Stimulated activated CD8-positive, alpha-beta memory T cell treated with anti-CD3 and anti-CD28 coated beads, Interleukin-15, amount 100 ng/mL, for 4 hours (primary cell): ENCODE measurements around the gene YWHAQ.
"Not testable (repeated sequence)": the region's sequence is repeated elsewhere in the genome, so short reads cannot be mapped to it uniquely, and the experiment has no call there.

ENCODE experiments used
- DNase-seq, 2 donors: peaks; one replicate each; pipeline ENCODE4 v3.0.0-alpha.2; 2020; ENCODE audit warnings: low read depth in 2 of 2

Gene YWHAQ

DNA sequence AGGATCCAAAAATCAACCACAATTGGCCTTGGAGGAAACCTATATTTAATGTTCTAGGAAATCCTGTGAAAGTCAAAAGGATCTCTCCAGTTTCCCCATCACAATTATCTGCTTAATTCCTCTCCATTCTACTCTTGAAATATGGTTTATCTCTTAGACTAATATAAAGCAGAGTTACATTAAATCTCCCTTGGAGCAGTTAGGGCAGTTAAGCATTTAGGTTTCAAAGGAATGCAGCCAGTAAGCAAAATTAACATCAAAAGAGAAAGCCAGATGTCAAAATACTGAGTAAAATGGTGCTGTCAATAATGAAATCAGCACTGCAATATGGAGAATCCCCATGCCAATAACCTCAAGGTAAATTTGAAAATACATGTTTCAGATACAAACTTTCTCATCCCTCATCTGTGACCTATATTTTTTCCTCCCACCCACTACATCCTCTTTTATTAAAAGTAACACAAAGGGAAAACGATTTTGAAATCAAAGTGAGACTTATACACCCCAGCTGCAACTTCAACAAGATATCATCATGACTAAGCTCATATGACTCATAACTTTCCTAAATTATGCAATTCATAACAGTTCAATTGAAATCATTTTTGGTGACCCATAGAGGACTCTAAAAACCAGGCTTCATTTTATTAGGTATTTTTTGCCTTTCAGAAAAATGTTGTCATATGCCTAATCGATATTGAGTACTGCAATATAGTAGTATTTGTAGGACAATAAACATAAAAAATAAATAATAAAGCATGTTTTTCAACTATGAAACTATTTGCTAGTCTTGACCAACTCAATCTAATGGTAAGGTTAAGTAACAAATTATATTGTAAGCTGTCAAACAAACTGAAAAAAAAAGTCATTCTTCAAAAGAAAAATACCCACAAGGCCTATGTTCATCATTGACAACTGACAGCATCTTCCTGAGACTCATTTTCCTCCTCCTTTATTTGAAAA is 78.3 kb downstream of the YWHAQ start:
- DNase-seq = no peak

GRCh38 chr2:9550859-9551391 is 79.9 kb downstream of the YWHAQ start:
- DNase-seq = not testable (repeated sequence)

DNA sequence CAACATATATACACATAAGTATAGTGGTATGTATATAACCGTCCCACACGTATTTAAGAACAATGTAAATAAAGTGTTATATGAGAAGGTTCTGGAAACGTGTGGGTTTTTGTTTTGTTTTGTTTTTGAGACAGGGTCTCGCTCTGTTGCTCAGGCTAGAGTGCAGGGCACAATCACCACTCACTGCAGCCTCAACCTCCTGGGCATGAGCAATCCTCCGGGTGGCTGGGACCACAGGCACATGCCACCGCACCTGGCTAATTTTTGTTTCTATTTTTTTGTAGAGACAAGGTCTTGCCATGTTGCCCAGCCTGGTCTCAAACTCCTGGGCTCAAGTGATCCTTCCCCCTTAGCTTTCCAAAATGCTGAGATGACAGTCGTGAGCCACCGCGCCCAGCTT is 81.4 kb downstream of the YWHAQ start:
- no peak for DNase-seq

- no peak for DNase-seq
Observed at GRCh38 chr2:9548506-9548905, 82.3 kb downstream of the YWHAQ start.

DNA sequence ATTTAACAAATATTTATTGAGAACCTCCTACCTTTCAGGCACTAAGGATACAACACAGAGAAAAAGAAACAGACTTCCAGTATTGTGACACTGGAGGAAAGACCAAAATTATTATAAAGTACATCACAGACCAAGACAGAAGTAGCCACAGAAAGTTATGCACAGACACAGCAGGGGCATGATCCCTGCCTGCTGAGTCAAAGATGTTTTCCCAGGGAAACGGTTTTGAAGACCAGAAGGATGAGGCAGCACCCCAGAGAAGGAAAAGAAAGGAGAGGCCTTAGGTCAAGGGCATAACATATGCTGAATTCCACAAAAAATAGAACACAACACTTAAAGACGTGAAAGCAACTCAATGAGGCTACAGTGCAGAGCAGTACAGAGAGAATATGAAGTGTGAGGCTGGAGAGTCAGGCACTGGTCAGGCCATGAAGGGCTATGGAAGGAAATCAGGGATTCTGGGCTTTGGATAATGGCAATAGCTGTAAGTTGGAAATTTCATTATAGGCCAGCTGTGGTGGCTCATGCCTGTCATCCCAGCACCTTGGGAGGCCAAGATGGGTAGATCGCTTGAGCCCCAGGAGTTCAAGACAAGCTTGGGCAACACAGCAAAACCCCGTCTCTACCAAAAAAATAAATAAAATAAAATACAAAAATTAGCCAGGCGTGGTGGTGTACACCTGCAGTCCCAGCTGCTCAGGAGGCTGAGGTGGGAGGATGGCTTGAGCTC is 83.4 kb downstream of the YWHAQ start:
- DNase-seq = no peak

- no peak for DNase-seq
Observed at GRCh38 chr2:9545502-9545901, 85.3 kb downstream of the YWHAQ start.

GRCh38 chr2:9543557-9543956 is 87.2 kb downstream of the YWHAQ start:
- no peak for DNase-seq

DNA sequence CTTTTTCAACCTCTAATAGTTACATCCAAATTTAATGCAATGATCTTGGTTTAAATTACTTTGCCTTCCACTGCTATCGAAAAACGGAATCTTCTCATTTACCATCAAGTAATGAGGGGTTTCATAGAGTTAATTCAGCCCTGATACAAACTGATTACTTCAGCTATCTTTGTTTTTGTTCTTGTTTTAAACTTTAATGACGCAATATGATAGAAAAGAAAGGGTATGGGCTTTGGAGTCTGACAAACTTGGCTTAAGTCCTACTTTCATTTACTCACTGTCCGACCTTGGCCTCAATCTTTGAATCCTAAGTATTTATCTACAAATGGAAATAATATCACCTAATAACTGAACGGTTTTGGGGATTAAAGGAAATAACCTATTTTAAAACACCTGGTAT is 91.3 kb downstream of the YWHAQ start:
- DNase-seq = no peak

DNA sequence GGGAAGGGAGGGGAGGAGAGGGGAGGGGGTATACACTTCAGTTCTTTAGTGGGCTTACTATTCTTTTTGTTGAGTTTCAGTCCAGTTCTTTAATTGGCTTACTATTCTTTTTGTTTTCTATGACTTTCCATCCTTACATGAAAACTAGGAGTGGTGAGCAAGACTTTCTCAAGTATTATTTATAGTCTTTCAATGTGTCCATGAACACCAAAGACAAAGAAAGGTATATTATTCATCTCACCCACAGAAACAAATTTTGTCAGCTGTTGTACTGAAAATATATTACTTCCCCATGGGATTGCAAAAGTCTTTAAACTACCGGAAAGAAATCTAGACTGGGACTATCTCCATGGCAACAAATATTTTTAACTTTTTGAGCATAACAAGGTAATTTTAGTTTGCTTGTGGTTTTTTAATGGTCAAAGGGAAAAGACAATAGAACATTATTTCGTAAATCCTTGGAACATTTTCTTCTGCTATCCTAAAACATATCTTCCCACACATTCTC is 92.7 kb downstream of the YWHAQ start:
- DNase-seq = no peak

- no peak for DNase-seq
Observed at GRCh38 chr2:9536504-9536903, 94.3 kb downstream of the YWHAQ start.

- no peak for DNase-seq
Observed at GRCh38 chr2:9535177-9535576, 95.6 kb downstream of the YWHAQ start.
